SU-DHL-6 (cell line): ENCODE data around the gene B4GALT1.

Experiments used
- H2AFZ ChIP-seq: fragments of 200-600 bp; sonication (generic); 2 replicates; pipeline ENCODE4 v1.6.1; 2014; ENCODE audit warnings: low read depth, mild to moderate bottlenecking, moderate library complexity, mixed read lengths, antibody characterized with exemption, low read length; ENCODE audit not compliant: severe bottlenecking
- H3F3A ChIP-seq: fragments of 200-600 bp; shearing (Covaris generic); 2 replicates; pipeline ENCODE4 v1.6.0; 2016; ENCODE audit warnings: antibody characterized with exemption, mild to moderate bottlenecking; ENCODE audit not compliant: insufficient read depth
- H3K27ac ChIP-seq: fragments of 200-600 bp; sonication (generic); 2 replicates; pipeline ENCODE4 v1.5.1; 2016; ENCODE audit warnings: low read depth, mild to moderate bottlenecking, low read length, moderate library complexity, mixed read lengths
- H3K27me3 ChIP-seq: fragments of 200-600 bp; sonication (generic), shearing (Covaris generic); 2 replicates; pipeline ENCODE4 v1.6.0; 2014; ENCODE audit warnings: mild to moderate bottlenecking, low read length
- H3K36me3 ChIP-seq: fragments of 200-600 bp; sonication (generic); 2 replicates; pipeline ENCODE4 v1.6.1; 2014; ENCODE audit warnings: mild to moderate bottlenecking, low read length, mixed read lengths
- H3K4me2 ChIP-seq: fragments of 300-600, 200-600 bp; shearing (Covaris generic), sonication (generic); 2 replicates; pipeline ENCODE4 v1.6.0; 2014; ENCODE audit warnings: low read length, low read depth, mild to moderate bottlenecking; ENCODE audit not compliant: poor library complexity, severe bottlenecking
- H3K4me3 ChIP-seq: fragments of 200-600 bp; sonication (generic); 2 replicates; pipeline ENCODE4 v1.5.1; 2014; ENCODE audit warnings: antibody characterized with exemption, low read length, mild to moderate bottlenecking, mixed read lengths; ENCODE audit not compliant: insufficient read depth, poor library complexity, severe bottlenecking
- H3K79me2 ChIP-seq: fragments of 200-600 bp; sonication (generic); 2 replicates; pipeline ENCODE4 v1.6.1; 2014; ENCODE audit warnings: mild to moderate bottlenecking, low read length, moderate library complexity; ENCODE audit not compliant: insufficient read depth
- H3K9ac ChIP-seq: fragments of 200-600 bp; sonication (generic); 2 replicates; pipeline ENCODE4 v1.7.0; 2014; ENCODE audit warnings: mild to moderate bottlenecking, low read length
- H3K9me2 ChIP-seq: fragments of 200-600 bp; sonication (generic); replicated peaks from 2 replicates; pipeline ENCODE4 v1.6.1; 2014; ENCODE audit warnings: low read length; ENCODE audit not compliant: insufficient read depth
- H3K9me3 ChIP-seq: fragments of 200-600 bp; sonication (generic); 2 replicates; pipeline ENCODE4 v1.6.1; 2014; ENCODE audit warnings: low read length, mixed read lengths; ENCODE audit not compliant: insufficient read depth
- H4K20me1 ChIP-seq: fragments of 200-600 bp; sonication (generic); 2 replicates; pipeline ENCODE4 v1.6.1; 2014; ENCODE audit warnings: low read depth, mild to moderate bottlenecking, antibody characterized with exemption, low read length, moderate library complexity, mixed read lengths
- CTCF ChIP-seq: fragments of 200-600 bp; sonication (generic); IDR thresholded peaks from one replicate; pipeline ENCODE4 v1.5.1; 2017; ENCODE audit warnings: antibody characterized with exemption, mild to moderate bottlenecking, low read length, moderate library complexity; ENCODE audit not compliant: insufficient read depth, poor library complexity, severe bottlenecking
- EZH2phosphoT487 ChIP-seq: fragments of 200-600 bp; sonication (generic), shearing (Covaris generic); conservative IDR thresholded peaks from 2 replicates; pipeline ENCODE4 v1.6.1; 2018; ENCODE audit warnings: mild to moderate bottlenecking, antibody characterized with exemption, low read length, moderate library complexity, mixed read lengths

Gene B4GALT1

GRCh38 chr9:33175649-33176325 lies 8.7 kb upstream of the B4GALT1 start:
- H3K27me3 ChIP-seq: no peaks in the 10 kb centered on the region
- H3K4me2 ChIP-seq: no peak overlapping the region
- no peak overlapping the region for H3K4me3 ChIP-seq
- TF ChIP-seq EZH2phosphoT487 (no peak), CTCF (no peak)
- H3K27ac ChIP-seq: no peak overlapping the region
- H4K20me1 ChIP-seq: no peaks in the 10 kb centered on the region
- no peaks in the 10 kb centered on the region for H3F3A ChIP-seq
- H3K9me3 ChIP-seq: no peaks in the 10 kb centered on the region
- H3K36me3 ChIP-seq: no peaks in the 10 kb centered on the region
- no peak overlapping the region for H2AFZ ChIP-seq
- no peak overlapping the region for H3K9ac ChIP-seq
- no peaks in the 10 kb centered on the region for H3K9me2 ChIP-seq
- H3K79me2 ChIP-seq: no peaks in the 10 kb centered on the region

DNA sequence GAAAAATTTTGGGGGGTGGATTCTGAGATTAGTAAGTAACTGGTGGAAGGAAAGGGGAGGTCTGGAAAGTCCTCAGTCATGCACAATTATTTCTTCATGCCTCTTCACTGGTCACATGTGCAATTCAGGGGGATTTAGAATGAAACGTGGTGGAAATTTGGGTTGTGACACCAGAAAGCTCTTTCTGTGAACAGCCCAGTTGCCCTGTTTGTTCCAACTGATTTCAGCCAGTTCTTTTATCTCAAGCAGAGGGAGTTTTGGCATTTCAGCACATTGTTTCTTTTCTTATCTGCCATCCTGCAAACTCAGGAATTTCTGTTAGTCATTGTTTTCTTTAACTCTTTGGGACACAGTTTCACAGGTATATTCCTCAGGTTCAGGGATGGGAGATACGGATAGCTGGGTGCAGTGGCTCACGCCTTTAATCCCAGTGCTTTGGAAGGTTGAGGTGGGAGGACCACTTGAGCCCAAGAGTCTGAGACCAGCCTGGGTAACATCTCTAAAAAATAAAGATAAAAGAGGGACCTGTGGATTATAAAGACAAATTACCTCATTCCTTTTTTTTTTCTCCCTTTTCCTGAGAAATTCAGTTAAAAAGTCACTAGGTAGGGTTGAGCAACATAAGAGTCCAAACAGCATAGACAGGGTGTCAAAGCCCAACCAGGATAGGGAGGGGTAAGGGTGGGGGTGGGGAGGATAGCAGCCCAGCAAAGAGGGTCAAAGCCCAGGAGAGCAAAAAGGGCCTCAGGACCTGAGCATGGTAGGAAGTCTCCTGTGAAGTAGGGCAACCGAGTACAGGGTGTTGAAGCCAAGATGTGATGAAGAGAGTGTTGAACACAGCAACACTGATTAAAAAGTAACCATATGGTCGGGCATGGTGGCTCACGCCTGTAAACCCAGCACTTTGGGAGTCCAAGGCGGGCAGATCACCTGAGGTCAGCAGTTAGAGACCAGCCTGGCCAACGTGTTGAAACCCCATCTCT lies 5.4 kb upstream of the B4GALT1 start:
- H3K4me2 ChIP-seq: no peak overlapping the region
- H3K27me3 ChIP-seq: no peaks in the 10 kb centered on the region
- no peaks in the 10 kb centered on the region for H4K20me1 ChIP-seq
- no peaks in the 10 kb centered on the region for H3K9me3 ChIP-seq
- no peaks in the 10 kb centered on the region for H3K36me3 ChIP-seq
- H3K27ac ChIP-seq: no peak overlapping the region
- H3F3A ChIP-seq: peaks cover 11% of the 10 kb centered on the region; the same call in 1 of the 2 replicates
- H3K4me3 ChIP-seq: no peak overlapping the region
- no peak overlapping the region for H2AFZ ChIP-seq
- TF ChIP-seq EZH2phosphoT487 (no peak), CTCF (no peak)
- no peaks in the 10 kb centered on the region for H3K79me2 ChIP-seq
- no peak overlapping the region for H3K9ac ChIP-seq
- H3K9me2 ChIP-seq: no peaks in the 10 kb centered on the region

DNA sequence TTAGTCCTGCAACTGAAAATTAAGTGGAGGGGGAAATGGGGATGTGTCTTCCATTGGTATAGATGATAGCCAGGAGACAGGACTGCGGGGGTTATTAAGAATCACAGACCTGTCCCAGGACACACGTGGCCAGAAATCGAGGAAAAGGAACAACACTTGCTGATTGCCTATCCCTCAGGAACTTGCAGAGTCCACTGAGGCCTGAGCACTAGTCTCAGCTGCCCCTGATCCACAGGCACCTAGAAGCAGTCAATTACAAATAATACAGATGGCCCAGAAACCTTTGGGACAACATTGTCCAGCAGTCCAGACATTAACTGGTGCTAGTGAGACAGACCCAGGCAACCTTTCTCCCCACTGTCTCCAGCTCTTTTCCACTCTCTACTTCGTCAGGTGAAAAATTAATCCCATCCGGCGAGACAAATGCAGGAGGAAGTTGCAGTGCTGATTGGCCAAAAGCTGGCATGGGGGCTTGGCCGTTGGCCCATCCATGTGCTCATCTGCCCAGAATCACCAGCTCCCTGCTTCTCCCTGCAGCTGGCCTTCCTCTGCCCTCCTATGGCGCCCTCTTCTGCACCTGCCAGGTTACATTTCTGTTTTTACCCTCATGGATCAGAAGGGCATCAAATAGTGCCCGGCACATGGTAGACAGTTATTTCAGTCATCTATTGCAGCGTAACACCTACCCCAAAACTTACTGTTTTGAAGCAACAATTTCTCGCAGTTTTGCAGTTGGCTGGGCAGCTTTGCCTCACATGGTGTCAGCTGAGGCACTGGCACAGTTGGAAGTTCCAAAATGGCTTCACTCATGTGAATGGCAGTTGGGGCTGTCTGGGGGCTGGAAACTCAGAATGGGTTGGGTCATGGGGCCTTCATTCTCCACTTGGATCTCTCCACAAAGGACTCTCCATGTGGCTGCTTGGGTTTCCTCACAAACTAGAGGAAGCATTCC lies 3.6 kb upstream of the B4GALT1 start:
- H3K36me3 ChIP-seq: no peaks in the 10 kb centered on the region
- no peaks in the 10 kb centered on the region for H3K9me2 ChIP-seq
- no peaks in the 10 kb centered on the region for H3K27me3 ChIP-seq
- no peak overlapping the region for H3K4me2 ChIP-seq
- H3K27ac ChIP-seq: no peak overlapping the region
- no peak overlapping the region for H2AFZ ChIP-seq
- no peak overlapping the region for H3K4me3 ChIP-seq
- no peak for TF ChIP-seq CTCF
- TF ChIP-seq EZH2phosphoT487: no peak
- H3K9me3 ChIP-seq: no peaks in the 10 kb centered on the region
- no peak overlapping the region for H3K9ac ChIP-seq
- no peaks in the 10 kb centered on the region for H4K20me1 ChIP-seq
- peaks cover 14% of the 10 kb centered on the region for H3F3A ChIP-seq
- H3K79me2 ChIP-seq: peaks cover 5% of the 10 kb centered on the region; the same call in 1 of the 2 replicates
